Stimulated activated CD4-positive, alpha-beta T cell treated with anti-CD3 and anti-CD28 coated beads, Interleukin-1b, Interleukin-23, amount 100 ng/mL, for 4 hours (primary cell): ENCODE results near the gene ZBTB42.

ENCODE experiments used
- DNase-seq, 2 donors: peaks; one replicate each; pipeline ENCODE4 v3.0.0-alpha.2; 2020; ENCODE audit warnings: low read depth in 2 of 2

ZBTB42 gene

GRCh38 chr14:104794993-104795780 lies 5.7 kb upstream of the ZBTB42 start, which contains the start of gene AKT1:
Gene AKT1, minus strand, starts transcription at chr14:104795748. Its CDS starts 3,105 bp downstream, at chr14:104792643.
- peak in 1 of 2 donors; percentile 21 for DNase-seq

GRCh38 chr14:104795781-104796686 lies 4.9 kb upstream of the ZBTB42 start:
- peak; percentile 52 to 70 for DNase-seq

GRCh38 chr14:104796687-104797081 lies 4.2 kb upstream of the ZBTB42 start:
- no peak for DNase-seq

- DNase-seq, result no peak
Measured at GRCh38 chr14:104797115-104798044, 3.5 kb upstream of the ZBTB42 start.

GRCh38 chr14:104798300-104799243 lies 2.3 kb upstream of the ZBTB42 start:
- no peak for DNase-seq

GRCh38 chr14:104799244-104800014 lies 1.5 kb upstream of the ZBTB42 start:
- no peak for DNase-seq

GRCh38 chr14:104800015-104800770 lies 708 bp upstream of the ZBTB42 start:
- DNase-seq, result peak; percentile 77 to 81

GRCh38 chr14:104801520-104802393 lies 856 bp downstream of the ZBTB42 start:
- DNase-seq, result no peak

- no peak for DNase-seq
Measured at GRCh38 chr14:104802394-104803184, 1.7 kb downstream of the ZBTB42 start.

GRCh38 chr14:104803280-104803911 lies 2.5 kb downstream of the ZBTB42 start:
- no peak for DNase-seq

GRCh38 chr14:104803912-104804410 lies 3.1 kb downstream of the ZBTB42 start:
- no peak for DNase-seq

- DNase-seq, result no peak
Measured at GRCh38 chr14:104804481-104805325, 3.8 kb downstream of the ZBTB42 start.

GRCh38 chr14:104805326-104805678 lies 4.4 kb downstream of the ZBTB42 start:
- no peak for DNase-seq

- no peak for DNase-seq
Measured at GRCh38 chr14:104805941-104806624, 5.2 kb downstream of the ZBTB42 start.
